Measurements from ENCODE around the gene GNAZ. TPM values are rescaled to one million over a fixed set of nuclear protein-coding genes. Genes with fewer than 3 reads are reported as not detected.
A peak's percentile ranks its signal among the peaks of the same experiment; 100 is the strongest.
"Not testable (repeated sequence)": the region's sequence is repeated elsewhere in the genome, so short reads cannot be mapped to it uniquely, and the experiment has no call there.

Gene GNAZ
- 1 to 10 TPM in 1 of 2 donors, under 1 TPM in 1; 0.37 to 2.0 TPM for total RNA-seq

GRCh38 chr22:23070418-23071229 is at the start of gene GNAZ:
Gene GNAZ, plus strand, starts transcription at chr22:23070519. Its CDS starts 25,177 bp downstream, at chr22:23095696.
- peaks cover 5% of the 10 kb centered on the region for H3K27me3 Mint-ChIP-seq
- peak; percentile 76 for ATAC-seq (replicated peaks)
- H3K9me3 Mint-ChIP-seq: no peaks in the 10 kb centered on the region
- H3K36me3 Mint-ChIP-seq (ENCODE audit: low read depth): no peaks in the 10 kb centered on the region
- no peak within 1 kb of the TSS for H3K27ac Mint-ChIP-seq
- H3K4me1 Mint-ChIP-seq: peaks cover 5% of the 10 kb centered on the region
- peak within 1 kb of the TSS; percentile 75 for H3K4me3 Mint-ChIP-seq

GRCh38 chr22:23020659-23021293 is 49.5 kb upstream of the GNAZ start:
- no peak for ATAC-seq (replicated peaks)
- peaks cover 11% of the 10 kb centered on the region for H3K27me3 Mint-ChIP-seq

GRCh38 chr22:23021660-23022353 is 48.5 kb upstream of the GNAZ start:
- not testable (repeated sequence) for H3K36me3 Mint-ChIP-seq (ENCODE audit: low read depth); H3K9me3 Mint-ChIP-seq; H3K27ac Mint-ChIP-seq; ATAC-seq (replicated peaks); H3K27me3 Mint-ChIP-seq; H3K4me3 Mint-ChIP-seq; H3K4me1 Mint-ChIP-seq

More at GRCh38 chr22:23020659-23021293, 49.5 kb upstream of the GNAZ start:
- no peak overlapping the region for H3K27ac Mint-ChIP-seq
- H3K9me3 Mint-ChIP-seq: no peaks in the 10 kb centered on the region
- H3K4me3 Mint-ChIP-seq: no peak overlapping the region
- no peaks in the 10 kb centered on the region for H3K4me1 Mint-ChIP-seq
- no peaks in the 10 kb centered on the region for H3K36me3 Mint-ChIP-seq (ENCODE audit: low read depth)

GRCh38 chr22:23023294-23023693 is 47.0 kb upstream of the GNAZ start:
- ATAC-seq (replicated peaks): no peak
- Mint-ChIP-seq H3K36me3 (ENCODE audit: low read depth) (no peaks in the 10 kb centered on the region), H3K4me3 (no peak overlapping the region), H3K27ac (no peak overlapping the region), H3K4me1 (no peaks in the 10 kb centered on the region), H3K9me3 (no peaks in the 10 kb centered on the region), H3K27me3 (peaks cover 10% of the 10 kb centered on the region)

DNA sequence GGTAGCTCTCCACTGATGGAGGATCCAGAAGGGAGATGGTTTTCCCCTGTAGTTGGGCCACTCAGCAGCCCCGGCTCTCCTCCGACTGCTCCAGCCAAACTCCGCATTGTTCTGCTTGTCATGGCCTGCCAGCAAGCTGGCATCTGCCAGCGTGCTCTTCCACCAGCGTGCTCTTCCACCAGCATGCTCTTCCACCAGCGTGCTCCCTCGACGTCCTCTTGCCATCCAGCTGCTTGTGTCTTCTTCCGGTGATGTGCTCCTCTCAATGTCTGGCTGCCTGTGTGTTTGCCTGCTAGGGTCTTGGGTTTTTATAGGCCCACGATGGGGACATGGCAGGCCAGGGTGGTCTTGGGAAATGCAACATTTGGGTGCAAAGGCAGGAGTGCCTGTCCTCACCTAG is 43.5 kb upstream of the GNAZ start:
- Mint-ChIP-seq H3K4me1 (no peaks in the 10 kb centered on the region), H3K9me3 (no peaks in the 10 kb centered on the region), H3K36me3 (ENCODE audit: low read depth) (no peaks in the 10 kb centered on the region), H3K27me3 (peaks cover 10% of the 10 kb centered on the region), H3K4me3 (no peak overlapping the region), H3K27ac (no peak overlapping the region)
- ATAC-seq (replicated peaks): no peak

DNA sequence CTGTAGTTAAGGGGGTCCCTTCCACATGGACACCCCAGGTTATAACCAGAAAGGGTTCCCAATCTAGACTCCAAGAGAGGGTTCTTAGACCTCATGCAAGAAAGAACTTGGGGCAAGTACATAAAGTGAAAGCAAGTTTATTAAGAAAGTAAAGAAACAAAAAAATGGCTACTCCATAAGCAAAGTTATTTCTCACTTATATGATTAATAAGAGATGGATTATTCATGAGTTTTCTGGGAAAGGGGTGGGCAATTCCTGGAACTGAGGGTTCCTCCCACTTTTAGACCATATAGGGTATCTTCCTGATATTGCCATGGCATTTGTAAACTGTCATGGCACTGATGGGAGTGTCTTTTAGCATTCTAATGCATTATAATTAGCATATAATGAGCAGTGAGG is 42.5 kb upstream of the GNAZ start:
- not testable (repeated sequence) for H3K27me3 Mint-ChIP-seq; H3K27ac Mint-ChIP-seq; H3K4me3 Mint-ChIP-seq; H3K9me3 Mint-ChIP-seq; H3K4me1 Mint-ChIP-seq; H3K36me3 Mint-ChIP-seq (ENCODE audit: low read depth); ATAC-seq (replicated peaks)

GRCh38 chr22:23029521-23030228 is 40.6 kb upstream of the GNAZ start:
- Mint-ChIP-seq H3K4me1 (no peaks in the 10 kb centered on the region), H3K27me3 (peaks cover 13% of the 10 kb centered on the region), H3K4me3 (no peak overlapping the region), H3K27ac (no peak overlapping the region), H3K36me3 (ENCODE audit: low read depth) (no peaks in the 10 kb centered on the region), H3K9me3 (no peaks in the 10 kb centered on the region)
- no peak for ATAC-seq (replicated peaks)

GRCh38 chr22:23031381-23031780 is 38.9 kb upstream of the GNAZ start:
- no peaks in the 10 kb centered on the region for H3K4me1 Mint-ChIP-seq
- ATAC-seq (replicated peaks): no peak
- H3K27me3 Mint-ChIP-seq: peaks cover 13% of the 10 kb centered on the region
- H3K27ac Mint-ChIP-seq: no peak overlapping the region
- no peaks in the 10 kb centered on the region for H3K9me3 Mint-ChIP-seq
- no peaks in the 10 kb centered on the region for H3K36me3 Mint-ChIP-seq (ENCODE audit: low read depth)
- H3K4me3 Mint-ChIP-seq: no peak overlapping the region

DNA sequence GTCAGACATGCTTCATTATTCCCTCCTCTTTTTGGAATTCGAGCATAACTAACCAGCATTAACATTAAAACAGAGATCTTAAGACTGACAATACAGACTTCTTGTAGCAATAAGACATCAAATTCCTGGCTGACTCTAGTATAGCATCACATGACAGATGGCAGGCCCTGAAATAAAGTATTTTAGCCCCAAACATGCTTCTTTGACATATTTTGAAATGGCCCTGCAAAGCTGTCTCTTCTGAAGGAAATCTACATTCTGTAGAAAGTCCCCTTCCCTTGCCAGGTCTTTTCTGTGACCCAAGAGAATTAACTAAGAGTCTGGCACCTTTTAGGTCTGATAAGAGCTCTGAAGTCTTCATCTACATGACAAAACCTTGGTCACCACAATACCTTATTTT is 38.5 kb upstream of the GNAZ start:
- Mint-ChIP-seq H3K27me3 (peaks cover 12% of the 10 kb centered on the region), H3K36me3 (ENCODE audit: low read depth) (no peaks in the 10 kb centered on the region), H3K27ac (no peak overlapping the region), H3K9me3 (no peaks in the 10 kb centered on the region), H3K4me3 (no peak overlapping the region), H3K4me1 (no peaks in the 10 kb centered on the region)
- ATAC-seq (replicated peaks): no peak

- H3K36me3 Mint-ChIP-seq (ENCODE audit: low read depth): no peaks in the 10 kb centered on the region
- no peaks in the 10 kb centered on the region for H3K9me3 Mint-ChIP-seq
- H3K27ac Mint-ChIP-seq: no peak overlapping the region
- peaks cover 8% of the 10 kb centered on the region for H3K27me3 Mint-ChIP-seq
- H3K4me1 Mint-ChIP-seq: no peaks in the 10 kb centered on the region
- ATAC-seq (replicated peaks): no peak
- H3K4me3 Mint-ChIP-seq: no peak overlapping the region
These were observed 37.7 kb upstream of the GNAZ start for GRCh38 chr22:23032658-23033057.

GRCh38 chr22:23033116-23033905 is 37.0 kb upstream of the GNAZ start:
- Mint-ChIP-seq H3K4me1 (no peaks in the 10 kb centered on the region), H3K36me3 (ENCODE audit: low read depth) (no peaks in the 10 kb centered on the region), H3K9me3 (no peaks in the 10 kb centered on the region), H3K27ac (no peak overlapping the region), H3K27me3 (peaks cover 12% of the 10 kb centered on the region), H3K4me3 (no peak overlapping the region)
- no peak for ATAC-seq (replicated peaks)

DNA sequence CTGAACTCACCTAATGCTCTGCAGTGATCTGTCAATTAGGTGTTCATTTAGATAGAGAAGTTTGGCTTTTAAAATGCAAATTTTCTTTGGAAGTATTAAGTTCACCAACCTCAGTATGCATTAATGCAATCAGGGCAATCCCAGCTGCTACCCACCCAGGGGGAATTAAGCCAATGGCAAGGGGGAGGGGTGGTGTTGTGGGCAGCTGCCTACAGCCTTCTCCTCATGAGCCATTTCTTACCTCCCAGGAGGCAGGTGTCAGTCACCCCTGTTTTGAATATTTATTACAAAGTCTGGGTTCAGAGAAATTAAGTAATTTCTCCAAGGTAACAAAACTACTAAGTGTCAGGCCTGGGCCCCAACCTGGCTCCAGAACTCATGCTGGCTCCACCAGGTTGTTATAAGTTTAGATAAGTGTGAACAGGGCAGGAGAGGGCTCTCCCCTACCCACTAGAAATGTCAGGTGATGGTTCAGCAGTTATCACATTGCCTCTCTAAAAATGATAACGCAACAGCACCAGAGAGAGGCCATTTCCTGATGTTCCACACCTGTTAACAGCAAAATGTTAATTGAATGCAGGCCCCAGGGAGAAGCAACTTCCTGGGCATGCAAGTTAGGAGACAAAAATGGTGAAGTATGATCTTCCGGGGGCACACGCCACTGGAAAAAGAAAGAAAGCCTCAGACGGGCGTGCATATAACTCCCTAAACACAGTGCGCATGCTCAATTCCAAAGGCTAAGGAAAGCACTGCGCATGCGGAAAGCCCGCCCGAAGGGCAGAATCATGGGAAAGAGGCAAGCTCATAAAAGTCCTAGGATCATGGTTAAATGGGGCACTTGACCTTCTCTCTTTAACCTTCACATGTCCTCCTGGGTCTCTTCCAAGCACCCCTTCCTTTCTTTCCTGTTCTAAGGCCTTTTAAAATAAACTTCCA is 35.4 kb upstream of the GNAZ start:
- Mint-ChIP-seq H3K36me3 (ENCODE audit: low read depth) (no peaks in the 10 kb centered on the region), H3K4me1 (no peaks in the 10 kb centered on the region), H3K9me3 (no peaks in the 10 kb centered on the region), H3K27me3 (peaks cover 14% of the 10 kb centered on the region), H3K4me3 (no peak overlapping the region), H3K27ac (no peak overlapping the region)
- no peak for ATAC-seq (replicated peaks)

All from activated T-helper 17 cell treated with anti-CD3 and anti-CD28 coated beads, Interleukin-2, amount 50 U/mL, for 72 hours (primary cell).